DND-41 (cell line): ENCODE data around the gene GOLGA6L26.
"Not testable (repeated sequence)": the region's sequence is repeated elsewhere in the genome, so short reads cannot be mapped to it uniquely, and the experiment has no call there.

Source experiments
- ATAC-seq: fragments of 200-7000 bp; cut with Tn5 transposase; 3 replicates; pipeline ENCODE4 v1.9.1; 2021; ENCODE audit warnings: low read depth; ENCODE audit not compliant: insufficient read depth
- DNase-seq: peaks from one replicate; pipeline ENCODE4 v3.0.0-alpha.2; 2020
- H2AFZ ChIP-seq: 2 replicates; pipeline ENCODE4 v1.6.0; 2012; ENCODE audit warnings: low read depth, low read length
- H3K27ac ChIP-seq: 2 replicates; pipeline ENCODE4 v1.5.1; 2012; ENCODE audit warnings: low read length, inconsistent platforms
- H3K27me3 ChIP-seq: fragments of 200-600 bp; sonication (generic); 2 replicates; pipeline ENCODE4 v1.6.0; 2012; ENCODE audit warnings: low read length, mild to moderate bottlenecking, inconsistent platforms; ENCODE audit not compliant: insufficient read depth, poor library complexity
- H3K36me3 ChIP-seq: 2 replicates; pipeline ENCODE4 v1.5.1; 2012; ENCODE audit warnings: low read length, inconsistent platforms; ENCODE audit not compliant: insufficient read depth
- H3K4me1 ChIP-seq: 2 replicates; pipeline ENCODE4 v1.5.1; 2012; ENCODE audit warnings: mild to moderate bottlenecking, low read length; ENCODE audit not compliant: insufficient read depth
- H3K4me2 ChIP-seq: 2 replicates; pipeline ENCODE4 v1.6.0; 2012; ENCODE audit warnings: mild to moderate bottlenecking, moderate library complexity, low read length, inconsistent platforms; ENCODE audit not compliant: insufficient read depth
- H3K4me3 ChIP-seq, 2 experiments: fragments of 200-600 bp in 1 of 2; shearing (Covaris generic) in 1 of 2; 2 replicates each; pipeline ENCODE4 v1.5.1; 2012 to 2016; ENCODE audit warnings: inconsistent platforms in 2 of 2, low read length in 2 of 2, mild to moderate bottlenecking in 2 of 2, low read depth in 1 of 2, moderate library complexity in 1 of 2
- H3K79me2 ChIP-seq: 2 replicates; pipeline ENCODE4 v1.6.0; 2012; ENCODE audit warnings: low read length, inconsistent platforms; ENCODE audit not compliant: insufficient read depth
- H3K9ac ChIP-seq: 2 replicates; pipeline ENCODE4 v1.6.0; 2012; ENCODE audit warnings: low read depth, mild to moderate bottlenecking, inconsistent platforms, low read length, moderate library complexity
- H3K9me3 ChIP-seq: 2 replicates; pipeline ENCODE4 v1.5.1; 2012; ENCODE audit warnings: low read length, moderate library complexity, mild to moderate bottlenecking, inconsistent platforms; ENCODE audit not compliant: insufficient read depth, severe bottlenecking
- H4K20me1 ChIP-seq: 2 replicates; pipeline ENCODE4 v1.6.0; 2012; ENCODE audit warnings: low read length; ENCODE audit not compliant: insufficient read depth

The GOLGA6L26 gene

DNA sequence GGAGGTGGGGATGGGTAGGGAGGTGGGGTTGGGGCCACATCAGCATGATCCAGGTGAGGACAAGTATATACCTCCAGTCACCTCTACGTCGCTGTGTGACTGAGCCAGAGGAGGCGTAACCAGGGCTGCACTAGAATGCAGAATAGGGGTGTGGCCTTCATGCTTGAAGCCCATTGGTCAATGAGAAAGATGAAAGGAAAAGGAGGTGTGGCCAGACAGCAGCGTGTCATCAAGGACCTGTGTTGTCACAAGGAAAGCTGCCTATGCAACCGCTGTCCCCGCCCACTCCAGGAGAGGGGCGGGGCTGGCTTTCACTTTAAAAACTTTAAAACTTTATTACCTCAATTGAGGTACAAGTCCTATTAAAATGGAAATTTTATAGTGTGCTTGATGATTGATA is at the start of gene GOLGA6L26:
Gene GOLGA6L26, minus strand, starts transcription at position 101 of the 400 bp plus-strand sequence. Its CDS starts 61 bp downstream, at position 40.
- H3K27me3 ChIP-seq, H3K27ac ChIP-seq, H3K4me1 ChIP-seq, ATAC-seq, H3K9ac ChIP-seq, H3K9me3 ChIP-seq, H3K4me3 ChIP-seq, DNase-seq, H3K4me2 ChIP-seq, H3K79me2 ChIP-seq, H3K36me3 ChIP-seq, H2AFZ ChIP-seq, H4K20me1 ChIP-seq: not testable (repeated sequence)

DNA sequence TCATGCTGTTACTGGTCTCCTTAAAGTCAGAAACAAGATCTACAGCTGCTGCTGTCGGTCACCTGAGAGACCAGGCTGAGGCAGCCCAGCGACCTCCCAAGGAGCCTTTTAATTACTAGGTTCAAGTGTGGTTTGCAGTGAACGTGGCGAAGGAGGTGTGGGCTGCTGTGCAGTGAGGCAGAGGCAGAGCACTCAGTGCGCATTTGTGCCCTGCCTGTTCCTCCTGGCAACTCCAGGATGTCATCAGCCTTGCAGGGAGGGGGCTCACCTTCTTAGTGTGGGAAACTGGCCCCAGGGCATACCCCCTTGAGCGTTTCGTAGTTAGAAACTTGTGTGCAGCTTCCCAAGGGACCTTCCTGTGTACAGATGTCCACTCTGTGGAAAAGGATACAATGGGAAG is 47.2 kb upstream of the GOLGA6L26 start:
- H3K9me3 ChIP-seq, H2AFZ ChIP-seq, H3K79me2 ChIP-seq, H3K36me3 ChIP-seq, DNase-seq, H3K9ac ChIP-seq, H3K4me3 ChIP-seq, H4K20me1 ChIP-seq, H3K4me2 ChIP-seq, H3K27me3 ChIP-seq, ATAC-seq, H3K27ac ChIP-seq: not testable (repeated sequence)
- H3K4me1 ChIP-seq = peaks cover 29% of the 10 kb centered on the region

GRCh38 chr15:23380700-23381099 is 46.7 kb upstream of the GOLGA6L26 start:
- H3K79me2 ChIP-seq, DNase-seq, H3K4me2 ChIP-seq, H3K27me3 ChIP-seq, H3K27ac ChIP-seq, H3K36me3 ChIP-seq, H3K4me3 ChIP-seq, H3K9ac ChIP-seq, H2AFZ ChIP-seq, H3K9me3 ChIP-seq, ATAC-seq, H4K20me1 ChIP-seq: not testable (repeated sequence)
- H3K4me1 ChIP-seq = peaks cover 24% of the 10 kb centered on the region

GRCh38 chr15:23378946-23379345 is 45.0 kb upstream of the GOLGA6L26 start:
- H3K79me2 ChIP-seq, H3K4me1 ChIP-seq, H3K27ac ChIP-seq, DNase-seq, H3K4me2 ChIP-seq, H3K36me3 ChIP-seq, H3K4me3 ChIP-seq, H3K27me3 ChIP-seq, H2AFZ ChIP-seq, H3K9me3 ChIP-seq, H3K9ac ChIP-seq, H4K20me1 ChIP-seq, ATAC-seq: not testable (repeated sequence)

- H3K9ac ChIP-seq, H3K79me2 ChIP-seq, H4K20me1 ChIP-seq, H3K27me3 ChIP-seq, H3K4me1 ChIP-seq, H2AFZ ChIP-seq, DNase-seq, H3K4me2 ChIP-seq, ATAC-seq, H3K4me3 ChIP-seq, H3K9me3 ChIP-seq, H3K27ac ChIP-seq, H3K36me3 ChIP-seq: not testable (repeated sequence)
Measured at GRCh38 chr15:23374226-23374625, 40.2 kb upstream of the GOLGA6L26 start.

DNA sequence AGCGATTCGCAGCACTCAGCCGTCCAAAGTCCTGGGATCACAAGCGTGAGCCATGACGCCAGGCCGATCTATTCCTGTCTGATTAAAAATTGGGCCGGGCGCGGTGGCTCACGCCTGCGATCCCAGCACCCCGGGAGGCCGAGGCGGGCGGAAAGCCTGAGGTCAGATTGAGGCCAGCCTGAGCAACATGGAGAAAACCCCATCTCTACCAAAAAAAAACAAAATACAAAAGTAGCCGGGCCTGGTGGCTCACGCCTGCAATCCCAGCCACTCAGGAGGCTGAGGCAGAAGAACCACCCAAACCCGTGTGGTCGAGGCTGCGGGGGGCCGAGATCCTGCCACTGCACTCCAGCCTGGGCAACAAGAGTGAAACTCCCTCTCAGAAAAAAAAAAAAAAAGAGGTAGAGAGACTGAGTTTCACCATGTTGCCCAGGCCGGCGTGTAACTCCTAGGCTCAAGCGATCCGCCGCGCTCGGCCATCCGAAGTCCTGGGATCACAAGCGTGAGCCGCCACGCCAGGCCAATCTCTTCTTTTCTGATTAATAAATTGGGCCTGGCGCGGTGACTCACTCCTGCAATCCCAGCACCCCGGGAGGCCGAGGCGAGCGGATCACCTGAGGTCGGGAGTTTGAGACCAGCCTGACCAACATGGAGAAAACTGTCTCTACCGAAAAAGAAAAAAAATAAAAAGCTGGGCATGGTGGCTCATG is 39.0 kb upstream of the GOLGA6L26 start:
- H3K27me3 ChIP-seq, H3K4me1 ChIP-seq, H3K9me3 ChIP-seq, H3K4me2 ChIP-seq, H3K36me3 ChIP-seq, DNase-seq, H3K4me3 ChIP-seq, H4K20me1 ChIP-seq, H3K9ac ChIP-seq, H3K27ac ChIP-seq, H2AFZ ChIP-seq, ATAC-seq, H3K79me2 ChIP-seq: not testable (repeated sequence)
